ELF-1 (cell line): ENCODE measurements around the gene BUD13.
"Not testable (repeated sequence)": the region's sequence is repeated elsewhere in the genome, so short reads cannot be mapped to it uniquely, and the experiment has no call there.

Experiments used
- DNase-seq: peaks from one replicate; pipeline ENCODE4 v3.0.0-alpha.2; 2016; ENCODE audit warnings: low read depth, low spot score

BUD13 gene, protein sequence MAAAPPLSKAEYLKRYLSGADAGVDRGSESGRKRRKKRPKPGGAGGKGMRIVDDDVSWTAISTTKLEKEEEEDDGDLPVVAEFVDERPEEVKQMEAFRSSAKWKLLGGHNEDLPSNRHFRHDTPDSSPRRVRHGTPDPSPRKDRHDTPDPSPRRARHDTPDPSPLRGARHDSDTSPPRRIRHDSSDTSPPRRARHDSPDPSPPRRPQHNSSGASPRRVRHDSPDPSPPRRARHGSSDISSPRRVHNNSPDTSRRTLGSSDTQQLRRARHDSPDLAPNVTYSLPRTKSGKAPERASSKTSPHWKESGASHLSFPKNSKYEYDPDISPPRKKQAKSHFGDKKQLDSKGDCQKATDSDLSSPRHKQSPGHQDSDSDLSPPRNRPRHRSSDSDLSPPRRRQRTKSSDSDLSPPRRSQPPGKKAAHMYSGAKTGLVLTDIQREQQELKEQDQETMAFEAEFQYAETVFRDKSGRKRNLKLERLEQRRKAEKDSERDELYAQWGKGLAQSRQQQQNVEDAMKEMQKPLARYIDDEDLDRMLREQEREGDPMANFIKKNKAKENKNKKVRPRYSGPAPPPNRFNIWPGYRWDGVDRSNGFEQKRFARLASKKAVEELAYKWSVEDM

GRCh38 chr11:116772443-116773202 lies at the start of gene BUD13:
Gene BUD13 (minus strand): TSS chr11:116772987. CDS start chr11:116772964, 23 bp downstream.
- DNase-seq = peak; percentile 93

DNA sequence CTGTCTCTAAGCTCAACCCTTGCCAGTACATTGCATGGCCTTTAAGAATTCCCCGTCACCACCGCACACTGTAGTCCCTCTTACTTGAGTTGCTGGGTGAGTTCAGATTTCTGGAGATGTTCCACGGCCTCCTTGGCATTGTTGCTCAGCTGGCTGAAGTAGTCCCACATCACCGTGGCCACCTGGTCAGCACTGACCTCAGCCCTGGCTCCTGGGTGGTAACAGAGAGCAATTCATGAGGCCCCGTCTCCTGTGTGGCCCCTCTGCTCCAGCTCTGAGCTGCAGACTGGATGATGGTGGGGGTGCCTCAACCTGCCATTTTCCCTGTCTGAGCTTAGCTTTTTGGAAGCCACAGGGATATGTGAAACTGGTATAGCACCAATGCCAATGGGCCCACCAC lies 49.8 kb upstream of the BUD13 start:
- no peak for DNase-seq

- no peak for DNase-seq
Measured at GRCh38 chr11:116821050-116821918, 48.5 kb upstream of the BUD13 start.

- no peak for DNase-seq
Measured at GRCh38 chr11:116819049-116819448, 46.3 kb upstream of the BUD13 start.

GRCh38 chr11:116814502-116814901 lies 41.7 kb upstream of the BUD13 start:
- no peak for DNase-seq

DNA sequence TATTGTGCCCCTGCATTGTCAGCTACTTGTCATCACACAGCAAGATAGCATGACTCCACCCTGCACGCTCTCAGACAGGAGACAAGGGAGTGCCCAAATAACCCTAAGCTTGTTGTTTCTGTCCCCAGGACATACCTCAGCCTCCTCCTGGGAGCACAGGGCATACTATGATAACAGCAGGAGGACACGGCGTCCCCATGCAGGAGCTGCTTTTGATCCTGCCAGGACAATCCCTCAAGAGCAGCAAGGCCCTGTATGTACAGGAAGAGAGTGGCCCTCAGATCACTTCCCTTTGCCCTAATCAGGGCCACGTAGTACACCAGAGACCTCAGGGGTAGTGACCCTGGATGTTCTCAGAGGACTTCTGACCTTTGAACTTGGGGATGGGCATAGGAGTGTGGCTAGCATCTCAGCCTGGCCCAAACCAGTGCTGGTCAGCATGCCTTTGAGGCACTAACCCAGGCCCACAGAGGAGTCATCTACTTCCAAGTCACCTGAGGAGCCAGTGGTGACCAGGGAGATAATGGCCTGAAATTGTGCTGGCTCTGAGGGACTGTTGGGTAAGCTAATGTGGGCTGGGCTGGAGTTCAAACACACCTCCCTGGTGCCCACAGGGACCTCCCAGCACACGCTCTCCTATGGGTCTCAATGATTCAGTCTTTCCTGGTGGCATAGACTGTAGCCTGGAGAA lies 41.1 kb upstream of the BUD13 start:
- DNase-seq = no peak

GRCh38 chr11:116813170-116813569 lies 40.4 kb upstream of the BUD13 start:
- DNase-seq = no peak

DNA sequence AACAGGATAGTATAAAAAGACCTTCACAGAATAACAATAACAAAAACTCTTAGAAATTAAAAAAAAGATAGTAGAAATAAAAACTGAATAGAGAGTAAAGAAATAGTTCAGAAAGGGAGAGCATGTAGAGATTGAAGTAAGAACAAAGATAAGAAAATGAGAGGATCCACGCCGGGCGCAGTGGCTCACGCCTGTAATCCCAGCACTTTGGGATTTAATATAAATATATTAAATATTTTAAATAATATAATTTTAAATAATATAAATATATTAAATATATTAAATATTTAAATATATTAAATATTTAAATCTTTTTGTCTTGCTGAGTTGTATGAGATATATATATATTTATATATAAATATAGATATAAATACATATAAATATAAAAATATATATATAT lies 39.3 kb upstream of the BUD13 start:
- DNase-seq = no peak

GRCh38 chr11:116811194-116811593 lies 38.4 kb upstream of the BUD13 start:
- no peak for DNase-seq

GRCh38 chr11:116808262-116809175 lies 35.7 kb upstream of the BUD13 start:
- DNase-seq = no peak

GRCh38 chr11:116807601-116808261 lies 34.9 kb upstream of the BUD13 start:
- no peak for DNase-seq

- DNase-seq = no peak
Measured at GRCh38 chr11:116804001-116804400, 31.2 kb upstream of the BUD13 start.

DNA sequence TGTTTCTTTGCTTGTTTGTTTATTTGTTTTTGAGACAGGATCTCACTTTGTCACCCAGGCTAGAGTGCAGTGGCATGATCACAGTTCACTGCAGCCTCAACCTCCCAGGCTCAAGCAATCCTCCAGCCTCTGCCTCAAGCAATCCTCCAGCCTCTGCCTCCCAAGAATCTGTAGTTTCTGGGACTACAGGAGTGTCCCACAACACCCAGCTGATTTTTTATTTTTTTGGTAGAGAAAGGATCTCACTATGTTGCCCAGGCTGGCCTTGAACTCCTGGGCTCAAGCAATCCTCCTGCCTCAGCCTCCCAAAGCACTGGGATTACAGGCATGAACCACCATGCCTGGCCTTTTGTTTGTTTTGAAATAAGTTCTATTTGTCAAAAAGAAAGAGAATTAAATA lies 28.9 kb upstream of the BUD13 start:
- DNase-seq = not testable (repeated sequence)

- no peak for DNase-seq
Measured at GRCh38 chr11:116800610-116801009, 27.8 kb upstream of the BUD13 start.

- no peak for DNase-seq
Measured at GRCh38 chr11:116798368-116798767, 25.6 kb upstream of the BUD13 start.

GRCh38 chr11:116797816-116798215 lies 25.0 kb upstream of the BUD13 start:
- no peak for DNase-seq

DNA sequence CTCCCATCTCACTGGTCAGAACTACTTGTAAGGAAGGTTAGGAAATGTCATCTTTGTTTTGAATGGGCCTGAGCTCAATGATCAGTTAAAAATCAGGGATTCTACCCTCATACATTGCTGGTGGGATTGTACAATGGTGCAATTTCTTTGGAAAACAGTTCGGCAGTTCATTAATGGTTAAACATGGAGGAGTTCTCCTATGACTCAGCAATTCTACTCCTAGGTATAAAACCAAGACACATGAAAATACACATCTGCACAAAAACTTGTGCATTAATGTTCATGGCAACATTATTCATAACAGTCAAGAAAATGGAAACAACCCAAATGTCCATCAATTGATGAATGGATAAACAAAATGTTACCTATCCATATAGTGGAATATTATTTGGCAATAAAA lies 23.8 kb upstream of the BUD13 start:
- no peak for DNase-seq

- DNase-seq = no peak
Measured at GRCh38 chr11:116794851-116795250, 22.1 kb upstream of the BUD13 start.

- no peak for DNase-seq
Measured at GRCh38 chr11:116793772-116794097, 20.9 kb upstream of the BUD13 start.
